ENCODE data around the gene BCL3. TPM values are rescaled to one million over a fixed set of nuclear protein-coding genes. Genes with fewer than 3 reads are reported as not detected.

BCL3 gene, protein sequence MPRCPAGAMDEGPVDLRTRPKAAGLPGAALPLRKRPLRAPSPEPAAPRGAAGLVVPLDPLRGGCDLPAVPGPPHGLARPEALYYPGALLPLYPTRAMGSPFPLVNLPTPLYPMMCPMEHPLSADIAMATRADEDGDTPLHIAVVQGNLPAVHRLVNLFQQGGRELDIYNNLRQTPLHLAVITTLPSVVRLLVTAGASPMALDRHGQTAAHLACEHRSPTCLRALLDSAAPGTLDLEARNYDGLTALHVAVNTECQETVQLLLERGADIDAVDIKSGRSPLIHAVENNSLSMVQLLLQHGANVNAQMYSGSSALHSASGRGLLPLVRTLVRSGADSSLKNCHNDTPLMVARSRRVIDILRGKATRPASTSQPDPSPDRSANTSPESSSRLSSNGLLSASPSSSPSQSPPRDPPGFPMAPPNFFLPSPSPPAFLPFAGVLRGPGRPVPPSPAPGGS
- total RNA-seq = 1 to 10 TPM; 4.0 to 7.2 TPM

DNA sequence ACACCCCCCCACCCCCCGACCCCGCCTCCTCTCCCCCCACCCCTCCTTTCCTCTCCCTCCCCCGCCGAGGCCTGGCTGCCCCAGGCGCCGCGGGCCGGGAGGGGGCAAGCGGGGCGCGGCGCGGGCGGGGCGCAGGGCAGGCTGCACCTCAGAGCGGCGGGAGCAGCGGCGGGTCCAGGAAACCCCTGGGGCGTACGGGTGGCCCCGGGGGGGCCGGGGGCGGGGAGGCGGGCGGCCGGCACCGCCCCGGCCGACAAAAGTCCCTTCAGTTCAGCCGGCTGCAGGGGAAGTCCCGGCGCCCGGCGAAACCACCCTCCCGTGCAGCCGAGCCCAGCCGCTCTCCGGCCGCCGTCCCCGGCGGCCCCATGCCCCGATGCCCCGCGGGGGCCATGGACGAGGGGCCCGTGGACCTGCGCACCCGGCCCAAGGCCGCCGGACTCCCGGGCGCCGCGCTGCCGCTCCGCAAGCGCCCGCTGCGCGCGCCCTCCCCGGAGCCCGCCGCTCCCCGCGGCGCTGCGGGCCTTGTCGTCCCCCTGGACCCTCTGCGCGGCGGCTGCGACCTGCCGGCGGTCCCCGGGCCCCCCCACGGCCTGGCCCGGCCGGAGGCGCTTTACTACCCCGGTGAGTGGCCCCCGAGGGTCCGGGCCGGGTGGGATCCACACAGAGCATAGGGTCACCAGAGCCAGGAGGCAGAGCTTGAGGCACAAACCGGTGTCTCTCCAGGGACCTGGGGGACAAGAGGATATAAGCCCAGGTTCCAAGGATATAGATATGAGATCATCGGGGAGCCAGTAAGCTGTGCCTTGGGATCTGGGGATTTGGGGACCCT, at the start of gene BCL3:
Gene BCL3 (plus strand): TSS at position 283 of the 829 bp plus-strand sequence. CDS start 83 bp downstream, at position 366.

GRCh38 chr19:44777715-44778347, 29.3 kb downstream of the BCL3 start, which contains the start of gene CBLC:
CBLC (plus strand) TSS chr19:44777890; CDS start chr19:44777932, 42 bp downstream.

GRCh38 chr19:44808463-44809371, 60.2 kb downstream of the BCL3 start, which contains the start of gene BCAM:
BCAM (plus strand) TSS chr19:44809103; CDS start chr19:44809125, 22 bp downstream.

Small RNA genes within 50 kb of the gene (small RNA-seq; reads per million reads assigned to genes)
- gene RF00156 (0.13 to 0.81 reads per million in 2 donors), gene RF00285 (0 reads per million in 2 donors)

Other genes with a start within 250 kb of the BCL3 start
- 1 to 10 TPM; 6.0 to 6.9 TPM for gene ZNF180, start 248.2 kb upstream of the BCL3 start, total RNA-seq
- not detected for gene CEACAM20, start 219.0 kb upstream of the BCL3 start, total RNA-seq
- not detected for gene IGSF23, start 135.1 kb upstream of the BCL3 start, total RNA-seq
- gene PVR, start 104.8 kb upstream of the BCL3 start, total RNA-seq = 10 to 100 TPM; 32.3 to 59.3 TPM
- 1 to 10 TPM in 1 of 2 donors, under 1 TPM in 1; 0.33 to 1.4 TPM for gene CEACAM19, start 77.2 kb upstream of the BCL3 start, total RNA-seq
- not detected for gene CEACAM16, start 49.6 kb upstream of the BCL3 start, total RNA-seq
- gene CBLC, start 29.2 kb downstream of the BCL3 start, total RNA-seq = not detected
- under 1 TPM; 0.67 to 0.69 TPM for gene BCAM, start 60.4 kb downstream of the BCL3 start, total RNA-seq
- gene NECTIN2, start 97.6 kb downstream of the BCL3 start, total RNA-seq = 10 to 100 TPM; 60.9 to 68.3 TPM
- gene TOMM40, start 142.5 kb downstream of the BCL3 start, total RNA-seq = 100 to 1,000 TPM in 1 of 2 donors, 10 to 100 TPM in 1; 68.5 to 114 TPM
- 100 to 1,000 TPM in 1 of 2 donors, 10 to 100 TPM in 1; 87.9 to 191 TPM for gene APOE, start 157.1 kb downstream of the BCL3 start, total RNA-seq
- gene APOC1, start 165.9 kb downstream of the BCL3 start, total RNA-seq = 1 to 10 TPM; 2.8 to 6.7 TPM
- not detected for gene APOC4, start 193.5 kb downstream of the BCL3 start, total RNA-seq
- 1 to 10 TPM in 1 of 2 donors, under 1 TPM in 1; 1.00 to 4.5 TPM for gene APOC2, start 197.3 kb downstream of the BCL3 start, total RNA-seq
- 10 to 100 TPM; 64.7 to 85.6 TPM for gene CLPTM1, start 206.7 kb downstream of the BCL3 start, total RNA-seq